Spleen (tissue), 11 donors: ENCODE results near the gene NHLRC4. TPM values are rescaled to one million over a fixed set of nuclear protein-coding genes. Genes with fewer than 3 reads are reported as not detected.

Experiments used
- DNase-seq: peaks from one replicate; pipeline ENCODE4 v3.0.0-alpha.2; 2020
- H3K27ac ChIP-seq, 8 donors: fragments of 200-600 bp; sonication (generic) in 7 of 8; 1 replicate in 4 of 8; 2 replicates in 4 of 8; pipeline versions ENCODE4 v1.5.0 to v1.8.0; 2016 to 2021; ENCODE audit warnings: inconsistent platforms in 4 of 8, mild to moderate bottlenecking in 4 of 8, moderate library complexity in 1 of 8
- H3K27me3 ChIP-seq, 7 donors: fragments of 200-600 bp; sonication (generic) in 6 of 7; replicated peaks in 1 of 7; 1 replicate in 4 of 7; 2 replicates in 3 of 7; pipeline versions ENCODE4 v1.5.0 to v1.8.0; 2016 to 2021; ENCODE audit warnings: inconsistent platforms in 3 of 7, mild to moderate bottlenecking in 1 of 7
- H3K36me3 ChIP-seq, 6 donors: fragments of 200-600 bp; sonication (generic) in 5 of 6; 1 replicate in 4 of 6; 2 replicates in 2 of 6; pipeline versions ENCODE4 v1.5.0 to v1.8.0; 2016 to 2021; ENCODE audit warnings: inconsistent platforms in 2 of 6
- H3K4me1 ChIP-seq, 6 donors: fragments of 200-600 bp; sonication (generic) in 5 of 6; 1 replicate in 3 of 6; 2 replicates in 3 of 6; pipeline versions ENCODE4 v1.5.0 to v1.8.0; 2016 to 2021; ENCODE audit warnings: inconsistent platforms in 3 of 6
- H3K4me3 ChIP-seq, 8 donors: fragments of 200-600 bp; sonication (generic) in 7 of 8; 1 replicate in 4 of 8; 2 replicates in 4 of 8; pipeline versions ENCODE4 v1.5.0 to v1.8.0; 2016 to 2021; ENCODE audit warnings: inconsistent platforms in 4 of 8, mild to moderate bottlenecking in 4 of 8, moderate library complexity in 2 of 8
- H3K9me3 ChIP-seq, 8 donors: fragments of 200-600 bp; sonication (generic) in 7 of 8; 1 replicate in 4 of 8; 2 replicates in 4 of 8; pipeline versions ENCODE4 v1.5.0 to v1.8.0; 2016 to 2021; ENCODE audit warnings: inconsistent platforms in 4 of 8
- POLR2A ChIP-seq, 3 donors: fragments of 450-650 bp; IDR thresholded peaks; one replicate each; pipeline ENCODE4 v1.5.1; 2017; ENCODE audit warnings: antibody characterized with exemption in 3 of 3, mild to moderate bottlenecking in 1 of 3
- POLR2AphosphoS5 ChIP-seq, 3 donors: sonication (generic); formaldehyde crosslinking; IDR thresholded peaks; one replicate each; pipeline ENCODE4 v1.5.1; 2017; ENCODE audit warnings: antibody characterized with exemption in 3 of 3
- WGBS, 5 donors: extraction: QIAGEN DNeasy Blood & Tissue Kit in 3 of 5; methylation state at CpG; one replicate each; pipeline versions ENCODE4 v1.1.5 to v1.1.7; 2013 to 2018; 5-methylcytosine and 5-hydroxymethylcytosine counted together
- intact Hi-C: fragments of 100-400 bp; cut with DNase I; formaldehyde crosslinking; loops from one replicate; pipeline ENCODE4 v1.15.0; 2023; ENCODE audit warnings: low total_unique reads
- polyA plus RNA-seq, 3 donors: library from polyadenylated mRNA; stranded (reverse); fragments of 200-250 nt; gene quantifications; one replicate each; pipeline ENCODE4 v1.2.1, GENCODE V29; 2013
- total RNA-seq, 7 donors: library from RNA; depleted of rRNA in 3 of 7; stranded (reverse); fragments of >200 nt in 3 of 7; fragmentation: NEBNext Ultra II Directional in 4 of 7; extraction: Animal tissue kit (Norgen Biotek cat#: 25700) in 4 of 7; gene quantifications; one replicate each; pipeline versions ENCODE4 v1.1.0 to v1.2.1, GENCODE V29; 2016 to 2021
- TF ChIP-seq, protein P1 (sequence below), 11 experiments: fragments of 200-600 bp in 7 of 11; fragments of 450-650 bp in 4 of 11; sonication (generic) in 4 of 11; IDR thresholded peaks in 8 of 11; conservative IDR thresholded peaks in 3 of 11; 1 replicate in 7 of 11; 2 replicates in 4 of 11; pipeline versions ENCODE4 v1.4.0 to v1.8.0; 2016 to 2021; ENCODE audit warnings: antibody characterized with exemption in 11 of 11, inconsistent platforms in 4 of 11, mild to moderate bottlenecking in 1 of 11
- donor health status: healthy with polysubstance abuse.
- donor health status: DM: no; HTN: no; CAD: no; lungs with moderate emphysema.
- donor health status: DM: no; HTN: no; CAD: no.
- donor health status: Bipolar disorder and iron deficiency.
- donor health status: healthy.
- donor health status: DM: no; HTN: no; CAD: no.
- donor health status: DM: yes; HTN: yes; CAD: no.

The NHLRC4 gene
- total and polyA plus RNA-seq, 10 donors = 1.5 to 8.8 (median 4.2) TPM

- Histone ChIP-seq H3K27ac (no peak overlapping the region), H3K36me3 (peaks cover 0 to 30% (median 25%) of the 10 kb centered on the region in 6 donors), H3K27me3 (peaks cover 10 to 49% (median 32%) of the 10 kb centered on the region in 7 donors), H3K4me3 (no peak overlapping the region), H3K4me1 (peaks cover 0 to 32% (median 11%) of the 10 kb centered on the region in 6 donors), H3K9me3 (no peaks in the 10 kb centered on the region)
- WGBS, 5 donors = 86 to 91% (median 89%) methylated on average over 14 to 32 of the region's 32 CpGs
- TF ChIP-seq POLR2AphosphoS5 (IDR thresholded peaks at IDR 0.05) = no peak
- no peak for TF ChIP-seq POLR2A (IDR thresholded peaks at IDR 0.05)
- TF ChIP-seq, protein P1, sequence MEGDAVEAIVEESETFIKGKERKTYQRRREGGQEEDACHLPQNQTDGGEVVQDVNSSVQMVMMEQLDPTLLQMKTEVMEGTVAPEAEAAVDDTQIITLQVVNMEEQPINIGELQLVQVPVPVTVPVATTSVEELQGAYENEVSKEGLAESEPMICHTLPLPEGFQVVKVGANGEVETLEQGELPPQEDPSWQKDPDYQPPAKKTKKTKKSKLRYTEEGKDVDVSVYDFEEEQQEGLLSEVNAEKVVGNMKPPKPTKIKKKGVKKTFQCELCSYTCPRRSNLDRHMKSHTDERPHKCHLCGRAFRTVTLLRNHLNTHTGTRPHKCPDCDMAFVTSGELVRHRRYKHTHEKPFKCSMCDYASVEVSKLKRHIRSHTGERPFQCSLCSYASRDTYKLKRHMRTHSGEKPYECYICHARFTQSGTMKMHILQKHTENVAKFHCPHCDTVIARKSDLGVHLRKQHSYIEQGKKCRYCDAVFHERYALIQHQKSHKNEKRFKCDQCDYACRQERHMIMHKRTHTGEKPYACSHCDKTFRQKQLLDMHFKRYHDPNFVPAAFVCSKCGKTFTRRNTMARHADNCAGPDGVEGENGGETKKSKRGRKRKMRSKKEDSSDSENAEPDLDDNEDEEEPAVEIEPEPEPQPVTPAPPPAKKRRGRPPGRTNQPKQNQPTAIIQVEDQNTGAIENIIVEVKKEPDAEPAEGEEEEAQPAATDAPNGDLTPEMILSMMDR (IDR thresholded peaks at IDR 0.05 in 8 of 11, conservative IDR thresholded peaks at IDR 0.05 in 3 of 11) = no peak
- intact Hi-C loops = no loop called here
- DNase-seq = no peak
Observed at GRCh38 chr16:556474-557173, 10.2 kb upstream of the NHLRC4 start.

DNA sequence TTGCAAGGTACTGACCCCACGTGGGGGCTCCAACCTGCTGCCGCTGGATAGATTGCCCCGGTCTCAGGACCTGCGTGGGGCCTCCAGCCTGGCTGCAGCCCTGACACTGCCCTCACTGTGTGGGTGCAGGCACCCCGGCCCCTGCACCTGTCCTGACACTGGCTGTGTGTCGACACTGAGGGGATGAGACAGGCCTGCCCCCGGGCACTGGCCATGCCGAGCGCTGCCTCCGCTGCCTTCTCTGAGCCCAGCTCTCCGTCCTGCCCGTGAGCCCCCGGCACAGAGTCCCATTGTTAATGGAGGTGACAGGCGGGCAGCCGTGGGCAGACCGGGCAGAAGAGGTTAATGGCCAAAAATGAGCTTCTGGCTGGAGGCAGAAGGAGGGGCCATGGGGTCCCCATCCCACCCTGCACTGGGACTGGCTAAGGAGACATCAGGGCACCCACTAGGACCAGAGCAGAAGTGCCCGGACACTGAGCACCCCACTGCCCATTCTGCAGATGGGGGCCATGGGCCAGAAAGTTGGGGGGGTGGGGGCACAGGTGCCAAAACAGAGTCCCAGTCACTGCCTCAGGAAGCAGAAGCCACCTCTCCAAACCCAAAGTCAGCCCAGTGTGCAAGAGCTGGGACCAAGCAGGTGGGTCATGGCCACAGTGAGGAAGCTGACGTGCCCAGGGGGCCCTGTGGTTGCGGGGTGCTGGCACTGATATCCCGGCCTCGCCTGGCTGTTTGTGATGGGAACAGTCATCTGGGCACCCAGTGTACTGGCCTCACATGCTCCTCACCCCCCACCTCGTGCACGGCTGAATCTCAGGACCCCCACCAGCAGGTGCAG lies 9.1 kb upstream of the NHLRC4 start:
- TF ChIP-seq POLR2A (IDR thresholded peaks at IDR 0.05) (no peak), POLR2AphosphoS5 (IDR thresholded peaks at IDR 0.05) (no peak)
- TF ChIP-seq, protein P1 (IDR thresholded peaks at IDR 0.05 in 8 of 11, conservative IDR thresholded peaks at IDR 0.05 in 3 of 11) = no peak
- H3K27me3 ChIP-seq = peaks cover 10 to 56% (median 37%) of the 10 kb centered on the region in 7 donors
- intact Hi-C loops = no loop called here

DNA sequence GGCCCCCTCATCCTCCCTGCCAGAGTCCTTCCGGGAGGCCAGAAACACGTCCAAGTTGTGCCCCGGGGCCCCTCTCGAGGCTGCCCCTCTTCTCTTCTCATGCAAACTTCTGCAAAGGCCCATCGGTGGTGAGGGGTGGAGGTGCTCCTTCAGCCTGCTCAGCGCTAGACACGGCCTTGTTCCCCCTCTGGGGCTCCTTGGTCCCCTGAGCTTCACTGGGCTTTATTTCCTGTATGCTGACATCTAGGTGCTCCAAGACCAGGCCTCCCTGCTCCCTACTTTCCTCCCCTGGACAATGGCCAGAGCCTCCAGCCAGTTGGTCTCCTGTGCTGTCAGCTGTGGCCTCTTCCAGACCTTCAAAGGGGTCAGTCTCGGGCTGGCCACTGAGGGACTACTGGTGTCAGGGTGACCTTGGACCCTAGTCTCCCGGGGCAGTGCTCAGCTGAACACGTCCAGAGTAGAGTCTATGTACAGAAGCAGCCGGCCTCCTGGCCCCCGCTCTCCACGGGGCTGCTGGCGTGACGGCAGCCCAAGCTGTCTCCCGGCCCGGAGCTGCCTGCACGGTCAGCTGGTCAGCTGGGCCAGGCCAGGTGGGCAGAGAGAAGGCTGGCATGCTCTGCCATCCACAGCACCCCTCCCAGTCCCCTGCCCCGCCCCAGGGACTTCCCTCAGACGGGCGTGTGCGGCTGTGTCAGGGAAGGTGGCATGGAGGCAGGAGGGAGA lies 8.3 kb upstream of the NHLRC4 start:
- Histone ChIP-seq H3K4me3 (no peak overlapping the region), H3K27ac (no peak overlapping the region), H3K9me3 (no peaks in the 10 kb centered on the region), H3K36me3 (peaks cover 0 to 11% (median 9%) of the 10 kb centered on the region in 6 donors), H3K4me1 (peaks cover 0 to 32% (median 11%) of the 10 kb centered on the region in 6 donors), H3K27me3 (peaks cover 10 to 56% (median 37%) of the 10 kb centered on the region in 7 donors)
- DNase-seq = no peak
- intact Hi-C loops = no loop called here
- 40 to 61% (median 52%) methylated on average over 12 to 22 of the region's 22 CpGs for WGBS, 5 donors
- TF ChIP-seq, protein P1 (IDR thresholded peaks at IDR 0.05 in 8 of 11, conservative IDR thresholded peaks at IDR 0.05 in 3 of 11) = no peak
- no peak for TF ChIP-seq POLR2AphosphoS5 (IDR thresholded peaks at IDR 0.05)
- TF ChIP-seq POLR2A (IDR thresholded peaks at IDR 0.05) = no peak

More for the DNA sequence above, 9.1 kb upstream of the NHLRC4 start:
- DNase-seq = no peak
- H3K36me3 ChIP-seq = peaks cover 0 to 19% (median 14%) of the 10 kb centered on the region in 6 donors
- WGBS, 5 donors = 62 to 84% (median 69%) methylated on average over 12 to 23 of the region's 23 CpGs
- H3K4me3 ChIP-seq = no peak overlapping the region
- H3K4me1 ChIP-seq = peaks cover 0 to 32% (median 11%) of the 10 kb centered on the region in 6 donors
- H3K9me3 ChIP-seq = no peaks in the 10 kb centered on the region
- no peak overlapping the region for H3K27ac ChIP-seq
